ENCODE results near the gene ATP5F1B.

- TF ChIP-seq EZH2 (IDR thresholded peaks at IDR 0.05) (no peak), CTCF (IDR thresholded peaks at IDR 0.05) (no peak), EZH2phosphoT487 (IDR thresholded peaks at IDR 0.05) (no peak)
Measured at GRCh38 chr12:56616925-56617324, 28.9 kb downstream of the ATP5F1B start.
